HG02759 (cell line): ENCODE data around the gene BOD1L2.

Experiments used
- ATAC-seq: cut with Tn5 transposase; IDR thresholded peaks from one replicate; pipeline ENCODE4 v1.9.1; 2021; ENCODE audit warnings: mild to moderate bottlenecking, moderate library complexity; ENCODE audit not compliant: unreplicated experiment

BOD1L2 gene

GRCh38 chr18:57146956-57147636, at the start of gene BOD1L2:
TSS of gene BOD1L2 (plus strand) at chr18:57147087. CDS start at chr18:57147313, 226 bp downstream.
- ATAC-seq = no peak

GRCh38 chr18:57107140-57107832, 39.6 kb upstream of the BOD1L2 start:
- ATAC-seq = no peak

GRCh38 chr18:57110290-57110689, 36.6 kb upstream of the BOD1L2 start:
- no peak for ATAC-seq

DNA sequence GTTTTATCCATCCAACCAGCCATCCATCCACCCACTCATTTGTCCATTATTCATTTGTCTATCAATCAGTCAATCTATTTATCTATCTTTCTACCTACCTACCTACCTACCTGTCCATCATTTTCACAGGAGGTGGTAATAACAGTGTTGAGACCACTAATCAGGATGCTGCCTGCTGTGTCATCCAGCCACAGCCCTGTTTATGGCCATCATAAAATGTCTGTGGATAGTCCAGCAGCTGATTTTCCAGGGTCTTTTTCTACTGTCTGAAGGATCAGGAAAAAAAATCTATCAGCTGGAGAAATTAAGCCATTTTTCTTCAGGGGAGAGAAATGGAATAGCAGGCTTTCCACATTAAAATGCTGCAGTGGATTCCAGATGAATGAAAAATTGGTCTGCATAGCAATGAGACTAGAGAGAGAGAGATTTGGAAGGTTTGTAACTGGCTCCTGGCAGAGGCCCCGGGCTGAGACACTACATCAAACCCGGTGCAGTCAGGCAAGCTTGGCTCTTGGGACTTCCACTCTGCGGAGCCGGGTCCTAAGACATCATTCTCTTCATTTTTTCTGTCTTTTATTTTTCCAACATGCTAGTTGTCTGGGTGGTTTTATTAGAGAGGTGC, 33.0 kb upstream of the BOD1L2 start:
- ATAC-seq = no peak

DNA sequence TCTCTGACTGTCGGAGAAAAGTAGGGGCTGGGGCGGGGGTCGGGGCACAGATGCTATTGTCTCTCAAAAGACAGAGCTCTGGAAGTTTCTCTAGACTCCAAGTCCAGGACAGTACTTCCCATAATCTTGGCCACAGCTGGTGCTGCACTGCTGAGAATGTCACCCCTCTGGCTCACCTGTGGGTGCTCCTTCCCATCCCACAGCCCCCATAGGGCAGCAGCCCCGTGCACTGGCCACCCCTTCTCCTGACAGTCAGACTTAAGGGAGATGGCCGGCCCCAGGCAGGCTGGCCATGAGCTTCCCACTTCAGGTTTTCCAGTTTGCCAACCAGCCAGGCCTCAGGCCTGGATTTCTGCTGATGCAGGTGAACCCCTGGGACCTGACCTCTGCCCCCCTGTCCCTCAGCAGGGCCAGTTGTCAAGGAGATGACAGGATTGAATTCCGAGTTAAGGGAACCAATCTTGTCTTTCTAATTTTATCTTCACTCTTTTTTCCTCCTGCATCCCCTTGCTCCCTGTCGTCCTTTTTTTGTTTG, 30.2 kb upstream of the BOD1L2 start:
- ATAC-seq = no peak

DNA sequence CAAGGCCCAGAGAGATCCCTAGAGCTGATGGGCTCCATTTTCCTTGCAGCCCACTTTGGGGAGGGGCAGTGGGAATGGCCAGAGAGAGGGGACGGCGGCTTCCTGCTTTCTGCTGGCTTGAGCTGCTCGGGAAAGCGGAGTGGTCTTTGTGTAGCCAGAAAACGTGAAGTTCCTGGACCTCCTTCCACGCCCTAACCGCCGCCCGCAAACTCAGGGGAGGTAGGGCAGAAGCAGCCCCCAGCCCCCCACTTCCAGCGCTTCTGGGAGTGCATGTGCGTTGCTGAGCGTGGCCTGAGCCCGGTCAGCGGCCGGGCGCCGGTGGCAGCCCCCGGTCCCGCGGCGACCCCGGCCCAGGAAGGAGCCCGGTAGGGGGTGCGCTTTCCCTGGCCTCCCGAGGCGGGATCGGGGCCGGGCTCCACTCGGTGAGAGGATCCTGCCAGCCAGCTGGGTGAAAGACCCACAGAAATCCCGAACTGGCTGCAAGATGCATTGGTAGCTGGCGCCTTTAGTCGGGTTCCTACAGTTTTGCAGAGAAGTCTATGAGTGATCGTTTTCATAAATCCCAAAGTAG, 25.3 kb upstream of the BOD1L2 start:
- no peak for ATAC-seq

- no peak for ATAC-seq
Measured at GRCh38 chr18:57122936-57123510, 23.9 kb upstream of the BOD1L2 start.

- ATAC-seq = no peak
Measured at GRCh38 chr18:57125627-57126026, 21.3 kb upstream of the BOD1L2 start.

- ATAC-seq = no peak
Measured at GRCh38 chr18:57128220-57128932, 18.5 kb upstream of the BOD1L2 start.

DNA sequence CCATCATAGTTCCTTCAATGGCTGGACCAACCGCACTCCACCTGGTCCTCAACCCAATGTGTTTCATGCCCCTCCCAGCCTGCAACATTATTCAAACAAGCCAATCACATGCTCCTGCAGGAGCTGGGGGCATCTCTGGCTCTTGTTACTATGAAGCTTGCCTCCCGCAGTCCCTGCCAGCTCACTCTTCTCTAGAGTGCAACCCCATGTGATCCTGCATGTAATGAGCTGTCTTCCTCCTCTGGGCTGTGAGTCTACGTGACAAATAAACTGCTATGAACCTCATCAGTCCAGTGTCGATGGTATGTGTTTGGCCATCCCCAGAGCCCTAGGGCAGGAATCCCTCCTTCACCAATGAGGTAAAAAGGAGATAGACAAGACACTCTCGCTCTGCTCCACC, 15.8 kb upstream of the BOD1L2 start:
- no peak for ATAC-seq

- ATAC-seq = no peak
Measured at GRCh38 chr18:57131782-57132181, 15.1 kb upstream of the BOD1L2 start.

- ATAC-seq = no peak
Measured at GRCh38 chr18:57134618-57135135, 12.2 kb upstream of the BOD1L2 start.

DNA sequence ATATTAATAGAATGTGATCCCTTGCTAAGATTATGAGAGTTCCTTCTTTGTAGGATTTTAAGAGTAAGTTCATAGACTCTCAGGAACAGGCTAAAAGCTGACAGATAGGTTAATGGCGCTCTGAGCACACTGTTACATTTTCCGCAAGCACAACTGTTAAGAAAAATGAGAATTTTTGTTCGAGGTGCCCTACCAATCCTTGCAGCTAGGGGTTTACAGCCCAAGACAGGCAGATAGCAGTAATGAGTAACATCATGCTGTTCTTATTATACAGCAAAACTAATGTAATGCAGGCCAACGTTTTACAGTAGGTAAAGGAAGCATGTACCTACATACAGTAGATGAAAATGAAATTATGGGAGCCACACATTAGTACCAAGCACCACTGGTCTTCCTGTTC, 11.2 kb upstream of the BOD1L2 start:
- no peak for ATAC-seq

DNA sequence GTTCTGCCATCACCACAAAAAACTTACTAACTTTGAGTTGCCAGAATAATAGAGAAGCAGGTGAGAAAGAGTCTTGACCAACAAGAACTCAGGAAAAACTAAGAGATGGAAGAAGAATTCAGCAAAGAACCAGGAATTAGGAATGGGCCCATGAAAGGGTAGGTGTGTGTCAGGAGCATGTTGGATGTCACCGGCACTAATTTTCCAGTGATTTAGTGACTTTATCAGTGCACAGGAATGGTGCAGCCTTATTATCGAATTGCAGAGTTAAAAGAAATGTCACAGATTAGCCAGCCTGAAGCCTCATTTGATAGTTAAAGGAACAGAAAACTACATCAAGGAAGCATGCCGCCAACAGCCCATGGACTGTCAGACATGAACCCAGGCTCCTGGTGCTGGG, 9.0 kb upstream of the BOD1L2 start:
- no peak for ATAC-seq

- ATAC-seq = no peak
Measured at GRCh38 chr18:57141208-57142129, 5.4 kb upstream of the BOD1L2 start.

DNA sequence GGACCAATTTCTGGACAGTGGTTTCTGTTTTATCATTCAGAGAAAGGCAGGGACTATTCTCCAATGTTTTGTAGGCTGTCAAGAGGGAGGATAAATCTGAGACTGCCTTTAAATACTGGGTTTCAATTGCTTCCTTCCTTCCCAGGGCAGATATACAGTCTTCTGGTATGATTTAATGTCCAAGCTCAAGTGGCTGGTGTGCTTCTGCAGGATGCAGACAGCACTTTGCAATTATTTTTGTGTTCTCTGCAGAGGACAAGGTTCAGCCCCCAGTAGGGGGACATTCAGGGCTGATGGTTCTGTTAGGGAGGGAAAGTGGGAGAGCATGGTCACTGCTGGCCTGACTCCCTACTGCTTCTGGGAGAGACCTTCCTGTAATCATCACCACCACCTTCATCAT, 4.6 kb upstream of the BOD1L2 start:
- ATAC-seq = no peak

DNA sequence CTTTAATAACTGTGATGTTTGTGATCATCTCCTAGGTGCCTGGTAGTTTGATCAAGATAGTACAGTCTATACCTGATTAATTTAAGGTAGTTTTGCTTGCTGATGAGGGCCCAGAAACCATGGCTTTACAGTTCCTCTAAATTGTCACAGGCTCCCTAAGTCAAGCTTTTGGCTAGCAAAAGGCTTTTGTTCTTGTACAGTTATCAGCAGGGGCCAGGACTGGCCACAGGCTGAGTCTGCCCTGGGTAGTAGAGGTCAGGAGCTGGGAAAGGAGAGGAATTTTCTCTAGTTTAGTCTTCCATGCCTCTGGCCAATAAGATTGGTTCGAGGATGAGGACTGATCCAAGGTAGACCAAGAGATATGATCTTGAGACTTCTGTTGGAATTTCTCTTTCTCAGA, 3.6 kb upstream of the BOD1L2 start:
- no peak for ATAC-seq

GRCh38 chr18:57148263-57148662, 1.4 kb downstream of the BOD1L2 start:
- ATAC-seq = no peak

- no peak for ATAC-seq
Measured at GRCh38 chr18:57149051-57149450, 2.2 kb downstream of the BOD1L2 start.
